Activated naive CD8-positive, alpha-beta T cell (primary cell): Measurements from ENCODE around the gene CPSF4L.

Source experiments
- H3K27ac Mint-ChIP-seq: one replicate; pipeline ENCODE4 v1.8.0; 2021; ENCODE audit warnings: mixed read lengths
- H3K27me3 Mint-ChIP-seq: one replicate; pipeline ENCODE4 v1.8.0; 2021; ENCODE audit warnings: mixed read lengths
- H3K36me3 Mint-ChIP-seq: one replicate; pipeline ENCODE4 v1.8.0; 2021; ENCODE audit warnings: mixed read lengths
- H3K4me1 Mint-ChIP-seq: one replicate; pipeline ENCODE4 v1.8.0; 2021; ENCODE audit warnings: low read depth, mixed read lengths
- H3K4me3 Mint-ChIP-seq: one replicate; pipeline ENCODE4 v1.8.0; 2021; ENCODE audit warnings: mild to moderate bottlenecking, mixed read lengths
- H3K9me3 Mint-ChIP-seq: one replicate; pipeline ENCODE4 v1.8.0; 2021; ENCODE audit warnings: low read depth, mixed read lengths

CPSF4L gene

GRCh38 chr17:73283250-73283649 is 21.6 kb upstream of the CPSF4L start:
- Mint-ChIP-seq H3K9me3 (no peaks in the 10 kb centered on the region), H3K4me3 (no peak overlapping the region), H3K27me3 (peaks cover 2% of the 10 kb centered on the region), H3K4me1 (no peaks in the 10 kb centered on the region), H3K27ac (no peak overlapping the region), H3K36me3 (no peaks in the 10 kb centered on the region)

GRCh38 chr17:73282629-73283028 is 20.9 kb upstream of the CPSF4L start:
- Mint-ChIP-seq H3K27ac (no peak overlapping the region), H3K4me1 (no peaks in the 10 kb centered on the region), H3K27me3 (peaks cover 2% of the 10 kb centered on the region)

GRCh38 chr17:73281928-73282327 is 20.2 kb upstream of the CPSF4L start:
- H3K27ac Mint-ChIP-seq, result no peak overlapping the region
- peaks cover 2% of the 10 kb centered on the region for H3K27me3 Mint-ChIP-seq
- H3K4me1 Mint-ChIP-seq, result no peaks in the 10 kb centered on the region
- no peak overlapping the region for H3K4me3 Mint-ChIP-seq
- no peaks in the 10 kb centered on the region for H3K36me3 Mint-ChIP-seq
- H3K9me3 Mint-ChIP-seq, result no peaks in the 10 kb centered on the region

More at GRCh38 chr17:73282629-73283028, 20.9 kb upstream of the CPSF4L start:
- Mint-ChIP-seq H3K4me3 (no peak overlapping the region), H3K9me3 (no peaks in the 10 kb centered on the region), H3K36me3 (no peaks in the 10 kb centered on the region)

- no peaks in the 10 kb centered on the region for H3K4me1 Mint-ChIP-seq
- no peaks in the 10 kb centered on the region for H3K36me3 Mint-ChIP-seq
- H3K9me3 Mint-ChIP-seq, result no peaks in the 10 kb centered on the region
- H3K4me3 Mint-ChIP-seq, result no peak overlapping the region
- no peaks in the 10 kb centered on the region for H3K27me3 Mint-ChIP-seq
- no peak overlapping the region for H3K27ac Mint-ChIP-seq
Measured at GRCh38 chr17:73280191-73280590, 18.5 kb upstream of the CPSF4L start.

- Mint-ChIP-seq H3K27ac (no peak overlapping the region), H3K4me1 (no peaks in the 10 kb centered on the region), H3K27me3 (no peaks in the 10 kb centered on the region), H3K4me3 (no peak overlapping the region), H3K9me3 (no peaks in the 10 kb centered on the region), H3K36me3 (no peaks in the 10 kb centered on the region)
Measured at GRCh38 chr17:73279704-73280103, 18.0 kb upstream of the CPSF4L start.

- no peaks in the 10 kb centered on the region for H3K36me3 Mint-ChIP-seq
- H3K4me3 Mint-ChIP-seq, result no peak overlapping the region
- no peak overlapping the region for H3K27ac Mint-ChIP-seq
- H3K9me3 Mint-ChIP-seq, result no peaks in the 10 kb centered on the region
- H3K4me1 Mint-ChIP-seq, result no peaks in the 10 kb centered on the region
- H3K27me3 Mint-ChIP-seq, result no peaks in the 10 kb centered on the region
Measured at GRCh38 chr17:73278465-73279453, 17.1 kb upstream of the CPSF4L start.

- Mint-ChIP-seq H3K27ac (no peak overlapping the region), H3K36me3 (no peaks in the 10 kb centered on the region), H3K4me3 (no peak overlapping the region), H3K9me3 (no peaks in the 10 kb centered on the region), H3K4me1 (no peaks in the 10 kb centered on the region), H3K27me3 (no peaks in the 10 kb centered on the region)
Measured at GRCh38 chr17:73278049-73278464, 16.4 kb upstream of the CPSF4L start.

- no peaks in the 10 kb centered on the region for H3K36me3 Mint-ChIP-seq
- no peaks in the 10 kb centered on the region for H3K9me3 Mint-ChIP-seq
- no peak overlapping the region for H3K27ac Mint-ChIP-seq
- no peak overlapping the region for H3K4me3 Mint-ChIP-seq
- H3K4me1 Mint-ChIP-seq, result no peaks in the 10 kb centered on the region
- no peaks in the 10 kb centered on the region for H3K27me3 Mint-ChIP-seq
Measured at GRCh38 chr17:73274490-73274889, 12.8 kb upstream of the CPSF4L start.

- Mint-ChIP-seq H3K27me3 (no peaks in the 10 kb centered on the region), H3K9me3 (no peaks in the 10 kb centered on the region), H3K27ac (no peak overlapping the region), H3K4me1 (no peaks in the 10 kb centered on the region), H3K36me3 (no peaks in the 10 kb centered on the region), H3K4me3 (no peak overlapping the region)
Measured at GRCh38 chr17:73272906-73273218, 11.2 kb upstream of the CPSF4L start.

- Mint-ChIP-seq H3K36me3 (no peaks in the 10 kb centered on the region), H3K27me3 (no peaks in the 10 kb centered on the region), H3K4me3 (no peak overlapping the region), H3K27ac (no peak overlapping the region), H3K4me1 (no peaks in the 10 kb centered on the region), H3K9me3 (no peaks in the 10 kb centered on the region)
Measured at GRCh38 chr17:73271072-73271471, 9.4 kb upstream of the CPSF4L start.

GRCh38 chr17:73269791-73270190 is 8.1 kb upstream of the CPSF4L start:
- no peak overlapping the region for H3K27ac Mint-ChIP-seq

GRCh38 chr17:73269329-73269615 is 7.6 kb upstream of the CPSF4L start:
- no peak overlapping the region for H3K27ac Mint-ChIP-seq
- H3K27me3 Mint-ChIP-seq, result no peaks in the 10 kb centered on the region
- no peaks in the 10 kb centered on the region for H3K9me3 Mint-ChIP-seq
- H3K4me3 Mint-ChIP-seq, result no peak overlapping the region
- H3K36me3 Mint-ChIP-seq, result no peaks in the 10 kb centered on the region
- H3K4me1 Mint-ChIP-seq, result no peaks in the 10 kb centered on the region

More at GRCh38 chr17:73269791-73270190, 8.1 kb upstream of the CPSF4L start:
- Mint-ChIP-seq H3K4me1 (no peaks in the 10 kb centered on the region), H3K36me3 (no peaks in the 10 kb centered on the region), H3K4me3 (no peak overlapping the region), H3K27me3 (no peaks in the 10 kb centered on the region), H3K9me3 (no peaks in the 10 kb centered on the region)

- H3K4me3 Mint-ChIP-seq, result no peak overlapping the region
- no peaks in the 10 kb centered on the region for H3K27me3 Mint-ChIP-seq
- H3K9me3 Mint-ChIP-seq, result no peaks in the 10 kb centered on the region
- no peak overlapping the region for H3K27ac Mint-ChIP-seq
- no peaks in the 10 kb centered on the region for H3K4me1 Mint-ChIP-seq
- no peaks in the 10 kb centered on the region for H3K36me3 Mint-ChIP-seq
Measured at GRCh38 chr17:73268582-73269328, 7.1 kb upstream of the CPSF4L start.

GRCh38 chr17:73267648-73268537 is 6.2 kb upstream of the CPSF4L start:
- no peak overlapping the region for H3K4me3 Mint-ChIP-seq
- H3K27ac Mint-ChIP-seq, result no peak overlapping the region
- H3K36me3 Mint-ChIP-seq, result no peaks in the 10 kb centered on the region
- no peaks in the 10 kb centered on the region for H3K4me1 Mint-ChIP-seq
- no peaks in the 10 kb centered on the region for H3K9me3 Mint-ChIP-seq
- H3K27me3 Mint-ChIP-seq, result no peaks in the 10 kb centered on the region

GRCh38 chr17:73266796-73267195 is 5.1 kb upstream of the CPSF4L start:
- H3K27ac Mint-ChIP-seq, result no peak overlapping the region
- H3K4me3 Mint-ChIP-seq, result no peak overlapping the region

More at GRCh38 chr17:73266796-73267195, 5.1 kb upstream of the CPSF4L start:
- Mint-ChIP-seq H3K4me1 (no peaks in the 10 kb centered on the region), H3K27me3 (no peaks in the 10 kb centered on the region), H3K36me3 (no peaks in the 10 kb centered on the region), H3K9me3 (no peaks in the 10 kb centered on the region)
